Measurements from ENCODE around the gene TSSK1B. TPM values are rescaled to one million over a fixed set of nuclear protein-coding genes. Genes with fewer than 3 reads are reported as not detected.
"Not testable (repeated sequence)": the region's sequence is repeated elsewhere in the genome, so short reads cannot be mapped to it uniquely, and the experiment has no call there.

Gene TSSK1B
- 0.20 TPM for total RNA-seq

GRCh38 chr5:113434889-113435288, at the start of gene TSSK1B:
Gene TSSK1B (minus strand): TSS chr5:113434989. CDS start chr5:113434839, 150 bp downstream.
- DNase-seq (ENCODE audit: low spot score) = no peak

GRCh38 chr5:113480243-113480642, 45.5 kb upstream of the TSSK1B start:
- no peak for DNase-seq (ENCODE audit: low spot score)

GRCh38 chr5:113478691-113479090, 43.9 kb upstream of the TSSK1B start:
- no peak for DNase-seq (ENCODE audit: low spot score)

- DNase-seq (ENCODE audit: low spot score) = no peak
These were observed 39.4 kb upstream of the TSSK1B start for GRCh38 chr5:113474100-113474728.

- DNase-seq (ENCODE audit: low spot score) = no peak
These were observed 28.2 kb upstream of the TSSK1B start for GRCh38 chr5:113463032-113463431.

- DNase-seq (ENCODE audit: low spot score) = not testable (repeated sequence)
These were observed 22.3 kb upstream of the TSSK1B start for GRCh38 chr5:113457106-113457505.

- no peak for DNase-seq (ENCODE audit: low spot score)
These were observed 18.2 kb upstream of the TSSK1B start for GRCh38 chr5:113452941-113453340.

GRCh38 chr5:113451797-113452196, 17.0 kb upstream of the TSSK1B start:
- DNase-seq (ENCODE audit: low spot score) = no peak

GRCh38 chr5:113450929-113451328, 16.1 kb upstream of the TSSK1B start:
- DNase-seq (ENCODE audit: low spot score) = no peak

GRCh38 chr5:113450462-113450861, 15.7 kb upstream of the TSSK1B start:
- DNase-seq (ENCODE audit: low spot score) = no peak

- DNase-seq (ENCODE audit: low spot score) = no peak
These were observed 13.5 kb upstream of the TSSK1B start for GRCh38 chr5:113448252-113448651.

- DNase-seq (ENCODE audit: low spot score) = no peak
These were observed 12.8 kb upstream of the TSSK1B start for GRCh38 chr5:113447498-113448050.

- DNase-seq (ENCODE audit: low spot score) = no peak
These were observed 11.7 kb upstream of the TSSK1B start for GRCh38 chr5:113446358-113446927.

- DNase-seq (ENCODE audit: low spot score) = no peak
These were observed 2.3 kb upstream of the TSSK1B start for GRCh38 chr5:113437111-113437510.

GRCh38 chr5:113435575-113435974, 786 bp upstream of the TSSK1B start:
- no peak for DNase-seq (ENCODE audit: low spot score)

GRCh38 chr5:113433862-113434612, 752 bp downstream of the TSSK1B start:
- no peak for DNase-seq (ENCODE audit: low spot score)

- DNase-seq (ENCODE audit: low spot score) = no peak
These were observed 1.7 kb downstream of the TSSK1B start for GRCh38 chr5:113433071-113433470.

GRCh38 chr5:113427871-113428574, 6.8 kb downstream of the TSSK1B start:
- no peak for DNase-seq (ENCODE audit: low spot score)

- no peak for DNase-seq (ENCODE audit: low spot score)
These were observed 8.9 kb downstream of the TSSK1B start for GRCh38 chr5:113425909-113426308.

GRCh38 chr5:113421693-113422092, 13.1 kb downstream of the TSSK1B start:
- DNase-seq (ENCODE audit: low spot score) = no peak

GRCh38 chr5:113405530-113405929, 29.3 kb downstream of the TSSK1B start:
- DNase-seq (ENCODE audit: low spot score) = no peak

- no peak for DNase-seq (ENCODE audit: low spot score)
These were observed 30.5 kb downstream of the TSSK1B start for GRCh38 chr5:113404269-113404668.

Measured in mucosa of gallbladder (tissue), 1 donor.